ENCODE results near the gene BSDC1. TPM values are rescaled to one million over a fixed set of nuclear protein-coding genes. Genes with fewer than 3 reads are reported as not detected.

Gene BSDC1
- total RNA-seq, 1 donor from 2014 or later = 56.1 TPM

GRCh38 chr1:32321712-32322291, 72.4 kb downstream of the BSDC1 start:
- no peak for TF ChIP-seq CTCF (IDR thresholded peaks at IDR 0.05)
- Histone ChIP-seq H3K4me3 (no peak overlapping the region), H3K4me1 (no peaks in the 10 kb centered on the region), H3K27me3 (no peaks in the 10 kb centered on the region), H3K27ac (no peak overlapping the region), H3K9me3 (no peaks in the 10 kb centered on the region), H3K36me3 (peaks cover 24 to 53% of the 10 kb centered on the region in 2 donors)
- no peak for DNase-seq (ENCODE audit: low spot score in 2 of 2)
- intact Hi-C loops (cut with DNase I) = no loop called here

- Histone ChIP-seq H3K27me3 (no peaks in the 10 kb centered on the region), H3K36me3 (peaks cover 16 to 36% of the 10 kb centered on the region in 2 donors), H3K4me1 (no peaks in the 10 kb centered on the region), H3K4me3 (no peak overlapping the region), H3K9me3 (no peaks in the 10 kb centered on the region), H3K27ac (no peak overlapping the region)
- intact Hi-C loops (cut with DNase I) = no loop called here
- TF ChIP-seq CTCF (IDR thresholded peaks at IDR 0.05) = no peak
- no peak for DNase-seq (ENCODE audit: low spot score in 2 of 2)
Observed at GRCh38 chr1:32318127-32318869, 75.9 kb downstream of the BSDC1 start.

GRCh38 chr1:32316903-32317277, 77.4 kb downstream of the BSDC1 start:
- no peaks in the 10 kb centered on the region for H3K4me1 ChIP-seq
- no peak for DNase-seq (ENCODE audit: low spot score in 2 of 2)
- H3K36me3 ChIP-seq = peaks cover 16 to 36% of the 10 kb centered on the region in 2 donors
- H3K4me3 ChIP-seq = no peak overlapping the region
- no peak overlapping the region for H3K27ac ChIP-seq
- no peak for TF ChIP-seq CTCF (IDR thresholded peaks at IDR 0.05)
- intact Hi-C loops (cut with DNase I) = no loop called here
- no peaks in the 10 kb centered on the region for H3K27me3 ChIP-seq
- H3K9me3 ChIP-seq = no peaks in the 10 kb centered on the region

Other genes with a start within 250 kb of the BSDC1 start
- 83.8 TPM for gene TXLNA, start 214.8 kb downstream of the BSDC1 start, total RNA-seq
- 29.1 TPM for gene CCDC28B, start 193.8 kb downstream of the BSDC1 start, total RNA-seq
- gene IQCC, start 188.8 kb downstream of the BSDC1 start, total RNA-seq = not detected
- not detected for gene DCDC2B, start 185.4 kb downstream of the BSDC1 start, total RNA-seq
- gene TMEM234, start 172.1 kb downstream of the BSDC1 start, total RNA-seq = 4.0 TPM
- 234 TPM for gene EIF3I, start 172.0 kb downstream of the BSDC1 start, total RNA-seq
- gene FAM167B, start 147.2 kb downstream of the BSDC1 start, total RNA-seq = 26.1 TPM
- gene LCK, start 143.2 kb downstream of the BSDC1 start, total RNA-seq = not detected
- gene HDAC1, start 102.4 kb downstream of the BSDC1 start, total RNA-seq = 75.0 TPM
- gene MARCKSL1, start 58.2 kb downstream of the BSDC1 start, total RNA-seq = 21.8 TPM
- 12.2 TPM for gene FAM229A, start 32.0 kb downstream of the BSDC1 start, total RNA-seq
- gene TSSK3, start 31.9 kb downstream of the BSDC1 start, total RNA-seq = 4.8 TPM
- gene ZBTB8B, start 70.6 kb upstream of the BSDC1 start, total RNA-seq = under 0.01 TPM
- gene ZBTB8A, start 145.0 kb upstream of the BSDC1 start, total RNA-seq = 2.2 TPM

All from ascending aorta (tissue), 2 donors.